OCI-LY3 (cell line): ENCODE results near the gene FOCAD.

ENCODE experiments used
- EZH2phosphoT487 ChIP-seq: fragments of 200-600 bp; shearing (Covaris generic); IDR thresholded peaks from 2 replicates; pipeline ENCODE4 v1.6.1; 2018; ENCODE audit warnings: antibody characterized with exemption, mixed run types, low read depth
- TF ChIP-seq, protein P1 (sequence below): fragments of 200-600, 300-600 bp; sonication (generic); IDR thresholded peaks from 2 replicates; pipeline ENCODE4 v1.5.1; 2014; ENCODE audit warnings: antibody characterized with exemption, low read length, low read depth

DNA sequence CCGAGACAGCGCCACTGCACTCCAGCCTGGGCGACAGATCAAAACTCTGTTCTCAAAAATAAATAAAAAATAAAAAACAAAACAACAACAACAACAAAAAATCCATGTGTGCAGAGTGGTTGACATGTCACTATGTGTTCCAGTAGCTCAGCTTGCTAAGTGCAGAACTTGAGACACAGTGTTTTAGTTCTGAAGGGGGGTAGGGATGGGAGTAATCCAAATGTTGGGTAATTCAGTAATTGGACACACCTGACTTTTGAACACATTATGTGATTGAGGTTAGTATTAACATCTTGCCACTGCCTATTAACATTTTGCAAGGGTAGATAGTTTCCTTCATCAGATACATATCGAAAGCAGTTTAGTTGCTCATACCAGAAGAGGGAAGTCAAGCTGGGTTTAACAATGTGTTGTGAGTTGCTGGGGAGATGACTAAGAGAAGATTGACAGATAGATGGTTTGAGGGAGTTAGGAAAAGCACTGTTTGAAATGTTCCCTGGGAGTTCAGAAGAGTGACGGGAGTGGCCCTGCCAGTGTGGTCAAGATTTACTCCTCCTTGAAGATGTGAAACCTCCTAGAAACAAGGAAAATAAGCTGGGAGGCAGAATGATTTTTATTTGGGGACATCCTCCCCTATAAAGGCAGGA, 346.5 kb downstream of the FOCAD start:
- TF ChIP-seq, protein P1, sequence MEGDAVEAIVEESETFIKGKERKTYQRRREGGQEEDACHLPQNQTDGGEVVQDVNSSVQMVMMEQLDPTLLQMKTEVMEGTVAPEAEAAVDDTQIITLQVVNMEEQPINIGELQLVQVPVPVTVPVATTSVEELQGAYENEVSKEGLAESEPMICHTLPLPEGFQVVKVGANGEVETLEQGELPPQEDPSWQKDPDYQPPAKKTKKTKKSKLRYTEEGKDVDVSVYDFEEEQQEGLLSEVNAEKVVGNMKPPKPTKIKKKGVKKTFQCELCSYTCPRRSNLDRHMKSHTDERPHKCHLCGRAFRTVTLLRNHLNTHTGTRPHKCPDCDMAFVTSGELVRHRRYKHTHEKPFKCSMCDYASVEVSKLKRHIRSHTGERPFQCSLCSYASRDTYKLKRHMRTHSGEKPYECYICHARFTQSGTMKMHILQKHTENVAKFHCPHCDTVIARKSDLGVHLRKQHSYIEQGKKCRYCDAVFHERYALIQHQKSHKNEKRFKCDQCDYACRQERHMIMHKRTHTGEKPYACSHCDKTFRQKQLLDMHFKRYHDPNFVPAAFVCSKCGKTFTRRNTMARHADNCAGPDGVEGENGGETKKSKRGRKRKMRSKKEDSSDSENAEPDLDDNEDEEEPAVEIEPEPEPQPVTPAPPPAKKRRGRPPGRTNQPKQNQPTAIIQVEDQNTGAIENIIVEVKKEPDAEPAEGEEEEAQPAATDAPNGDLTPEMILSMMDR = no peak
- TF ChIP-seq EZH2phosphoT487 = no peak
